Vagina (tissue), 2 donors: ENCODE data around the gene FOXN1.

Source experiments
- POLR2A ChIP-seq, 2 donors: fragments of 450-650 bp; IDR thresholded peaks; one replicate each; pipeline ENCODE4 v1.6.1; 2017; ENCODE audit warnings: antibody characterized with exemption in 2 of 2, mild to moderate bottlenecking in 2 of 2, moderate library complexity in 2 of 2
- POLR2AphosphoS5 ChIP-seq, 2 donors: sonication (generic); formaldehyde crosslinking; IDR thresholded peaks; one replicate each; pipeline ENCODE4 v1.9.0; 2017; ENCODE audit warnings: antibody characterized with exemption in 2 of 2, mild to moderate bottlenecking in 2 of 2, low read depth in 1 of 2; ENCODE audit not compliant: insufficient read depth in 1 of 2
- TF ChIP-seq, protein P1 (sequence below), 3 experiments: fragments of 450-650 bp in 2 of 3; fragments of 200-600 bp in 1 of 3; sonication (generic) in 1 of 3; IDR thresholded peaks; one replicate each; pipeline ENCODE4 v1.5.1; 2017 to 2019; ENCODE audit warnings: antibody characterized with exemption in 3 of 3, mild to moderate bottlenecking in 2 of 3, moderate library complexity in 2 of 3

DNA sequence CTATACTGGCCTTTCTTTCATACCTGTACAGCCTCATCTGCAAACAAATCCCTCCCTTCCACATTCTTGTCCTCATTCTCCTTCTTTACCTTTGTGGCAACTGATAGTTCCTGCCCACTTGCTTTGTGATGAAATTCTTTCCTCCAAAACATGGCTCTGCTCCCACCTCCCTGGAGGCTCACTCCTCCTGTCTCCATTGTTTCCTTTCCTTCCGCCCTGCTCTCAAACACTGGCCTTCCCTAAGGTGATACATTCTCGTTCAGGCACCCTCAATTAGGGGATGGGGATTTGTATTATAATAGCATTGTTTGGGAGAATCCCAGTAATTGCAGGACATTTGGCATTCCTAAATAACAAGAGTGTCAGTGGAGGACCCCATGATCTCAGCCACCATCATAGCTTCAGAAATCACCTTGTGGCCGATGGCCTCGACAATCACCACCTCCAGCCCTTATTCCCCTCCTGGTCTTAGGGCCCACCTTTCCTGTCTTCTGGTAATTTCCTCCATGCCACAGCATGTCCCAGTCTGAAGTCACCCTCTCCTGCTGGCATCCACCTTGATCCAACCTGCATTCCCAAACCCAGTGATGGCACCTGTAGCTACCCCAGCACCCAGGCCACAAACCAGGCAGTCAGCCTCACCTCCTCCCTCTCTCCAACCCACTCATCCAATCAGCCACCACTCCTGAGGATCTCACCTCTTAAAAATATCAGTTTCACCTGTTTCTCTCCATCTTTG is 38.4 kb downstream of the FOXN1 start:
- TF ChIP-seq, protein P1, sequence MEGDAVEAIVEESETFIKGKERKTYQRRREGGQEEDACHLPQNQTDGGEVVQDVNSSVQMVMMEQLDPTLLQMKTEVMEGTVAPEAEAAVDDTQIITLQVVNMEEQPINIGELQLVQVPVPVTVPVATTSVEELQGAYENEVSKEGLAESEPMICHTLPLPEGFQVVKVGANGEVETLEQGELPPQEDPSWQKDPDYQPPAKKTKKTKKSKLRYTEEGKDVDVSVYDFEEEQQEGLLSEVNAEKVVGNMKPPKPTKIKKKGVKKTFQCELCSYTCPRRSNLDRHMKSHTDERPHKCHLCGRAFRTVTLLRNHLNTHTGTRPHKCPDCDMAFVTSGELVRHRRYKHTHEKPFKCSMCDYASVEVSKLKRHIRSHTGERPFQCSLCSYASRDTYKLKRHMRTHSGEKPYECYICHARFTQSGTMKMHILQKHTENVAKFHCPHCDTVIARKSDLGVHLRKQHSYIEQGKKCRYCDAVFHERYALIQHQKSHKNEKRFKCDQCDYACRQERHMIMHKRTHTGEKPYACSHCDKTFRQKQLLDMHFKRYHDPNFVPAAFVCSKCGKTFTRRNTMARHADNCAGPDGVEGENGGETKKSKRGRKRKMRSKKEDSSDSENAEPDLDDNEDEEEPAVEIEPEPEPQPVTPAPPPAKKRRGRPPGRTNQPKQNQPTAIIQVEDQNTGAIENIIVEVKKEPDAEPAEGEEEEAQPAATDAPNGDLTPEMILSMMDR (IDR thresholded peaks at IDR 0.05), result no peak
- TF ChIP-seq POLR2A (IDR thresholded peaks at IDR 0.05) (no peak), POLR2AphosphoS5 (IDR thresholded peaks at IDR 0.05; ENCODE audit: insufficient read depth in 1 of 2, low read depth in 1 of 2) (no peak)
